ENCODE results near the gene PIP5K1C.
"Not testable (repeated sequence)": the region's sequence is repeated elsewhere in the genome, so short reads cannot be mapped to it uniquely, and the experiment has no call there.

PIP5K1C gene

DNA sequence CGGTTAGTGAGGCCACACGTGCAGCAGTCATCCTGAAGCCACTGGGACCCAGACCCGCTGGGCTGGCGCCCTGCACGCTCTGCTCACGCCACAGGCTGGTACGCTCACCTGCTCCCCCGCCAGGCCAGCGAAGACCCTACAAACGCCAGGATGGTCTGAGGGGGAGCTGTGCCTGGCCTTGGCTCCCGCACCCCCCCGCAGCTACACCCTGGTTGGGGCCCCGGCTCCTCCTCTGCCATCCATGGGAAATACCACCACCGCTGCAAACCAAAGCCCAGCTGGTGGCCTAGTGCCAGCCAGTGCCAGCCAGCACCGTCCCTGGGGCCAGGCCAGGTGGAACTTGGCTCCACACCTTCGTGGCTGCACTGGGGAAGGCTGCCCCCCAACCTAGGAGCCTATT, 50.4 kb downstream of the PIP5K1C start:
- TF ChIP-seq, protein P1, sequence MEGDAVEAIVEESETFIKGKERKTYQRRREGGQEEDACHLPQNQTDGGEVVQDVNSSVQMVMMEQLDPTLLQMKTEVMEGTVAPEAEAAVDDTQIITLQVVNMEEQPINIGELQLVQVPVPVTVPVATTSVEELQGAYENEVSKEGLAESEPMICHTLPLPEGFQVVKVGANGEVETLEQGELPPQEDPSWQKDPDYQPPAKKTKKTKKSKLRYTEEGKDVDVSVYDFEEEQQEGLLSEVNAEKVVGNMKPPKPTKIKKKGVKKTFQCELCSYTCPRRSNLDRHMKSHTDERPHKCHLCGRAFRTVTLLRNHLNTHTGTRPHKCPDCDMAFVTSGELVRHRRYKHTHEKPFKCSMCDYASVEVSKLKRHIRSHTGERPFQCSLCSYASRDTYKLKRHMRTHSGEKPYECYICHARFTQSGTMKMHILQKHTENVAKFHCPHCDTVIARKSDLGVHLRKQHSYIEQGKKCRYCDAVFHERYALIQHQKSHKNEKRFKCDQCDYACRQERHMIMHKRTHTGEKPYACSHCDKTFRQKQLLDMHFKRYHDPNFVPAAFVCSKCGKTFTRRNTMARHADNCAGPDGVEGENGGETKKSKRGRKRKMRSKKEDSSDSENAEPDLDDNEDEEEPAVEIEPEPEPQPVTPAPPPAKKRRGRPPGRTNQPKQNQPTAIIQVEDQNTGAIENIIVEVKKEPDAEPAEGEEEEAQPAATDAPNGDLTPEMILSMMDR (IDR thresholded peaks at IDR 0.05; ENCODE audit: low read depth, low read length): no peak
- no peak for DNase-seq (ENCODE audit: low read depth, low spot score)
- in situ Hi-C loops (cut with HindIII; ENCODE audit: low sequenced_read_pairs): no loop called here

DNA sequence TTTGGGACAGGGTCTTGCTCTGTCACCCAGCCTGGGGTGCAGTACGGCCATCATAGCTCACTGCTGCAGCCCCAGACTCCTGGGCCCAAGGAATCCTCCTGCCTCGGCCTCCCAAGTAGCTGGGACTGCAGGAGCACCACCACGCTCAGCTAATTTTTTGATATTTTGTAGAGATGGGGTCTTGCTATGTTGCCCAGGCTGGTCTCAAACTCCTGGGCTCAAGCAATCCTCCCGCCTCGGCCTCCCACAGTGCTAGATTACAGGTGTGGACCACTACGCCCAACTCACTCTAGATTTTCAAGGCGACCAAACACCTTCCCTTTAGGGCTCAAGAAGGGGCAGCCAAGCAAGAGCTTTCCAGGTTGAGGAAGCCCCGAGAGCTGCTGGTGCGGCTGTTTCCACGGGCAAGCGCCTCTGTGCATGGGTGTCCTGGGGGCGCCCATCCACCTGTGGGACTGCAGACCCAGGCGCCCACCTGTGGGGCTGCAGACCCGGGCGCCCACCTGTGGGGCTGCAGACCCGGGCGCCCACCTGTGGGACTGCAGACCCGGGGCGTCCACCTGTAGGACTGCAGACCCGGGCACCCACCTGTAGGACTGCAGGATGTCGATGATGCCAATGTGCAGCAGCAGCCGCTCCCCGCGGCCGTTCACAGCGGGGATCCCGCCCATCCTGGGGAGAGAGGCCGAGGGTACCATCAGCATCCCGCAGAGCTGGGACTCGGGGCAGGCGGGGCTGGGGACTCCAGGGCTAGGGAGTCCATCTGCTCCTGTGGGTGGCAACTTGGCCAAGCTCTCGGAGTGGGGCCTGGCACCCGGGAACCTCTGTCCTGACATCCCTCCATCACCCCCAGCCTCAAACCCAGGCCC, 52.0 kb downstream of the PIP5K1C start:
- in situ Hi-C loops (cut with HindIII; ENCODE audit: low sequenced_read_pairs): no loop called here
- no peak for DNase-seq (ENCODE audit: low read depth, low spot score)
- TF ChIP-seq, protein P1 (IDR thresholded peaks at IDR 0.05; ENCODE audit: low read depth, low read length): no peak
- no peak overlapping the region for H3K4me3 ChIP-seq (ENCODE audit: low read depth, low read length)

More for the DNA sequence above, 50.4 kb downstream of the PIP5K1C start:
- H3K4me3 ChIP-seq (ENCODE audit: low read depth, low read length): no peak overlapping the region

DNA sequence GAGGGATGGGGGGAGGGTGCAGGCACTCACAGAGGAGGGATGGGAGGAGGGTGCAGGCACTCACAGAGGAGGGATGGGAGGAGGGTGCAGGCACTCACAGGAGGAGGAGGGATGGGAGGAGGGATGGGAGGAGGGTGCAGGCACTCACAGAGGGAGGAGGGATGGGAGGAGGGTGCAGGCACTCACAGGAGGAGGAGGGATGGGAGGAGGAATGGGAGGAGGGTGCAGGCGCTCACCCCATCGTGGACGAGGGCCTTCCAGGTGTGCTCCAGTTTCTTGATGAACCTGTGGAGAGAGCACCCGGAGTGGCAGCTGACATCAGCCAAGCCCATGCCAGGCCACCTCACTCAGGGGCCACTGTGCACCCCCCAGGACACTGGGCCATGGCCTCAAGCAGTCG, 53.2 kb downstream of the PIP5K1C start:
- DNase-seq (ENCODE audit: low read depth, low spot score); in situ Hi-C loops (cut with HindIII; ENCODE audit: low sequenced_read_pairs); H3K4me3 ChIP-seq (ENCODE audit: low read depth, low read length): not testable (repeated sequence)

DNA sequence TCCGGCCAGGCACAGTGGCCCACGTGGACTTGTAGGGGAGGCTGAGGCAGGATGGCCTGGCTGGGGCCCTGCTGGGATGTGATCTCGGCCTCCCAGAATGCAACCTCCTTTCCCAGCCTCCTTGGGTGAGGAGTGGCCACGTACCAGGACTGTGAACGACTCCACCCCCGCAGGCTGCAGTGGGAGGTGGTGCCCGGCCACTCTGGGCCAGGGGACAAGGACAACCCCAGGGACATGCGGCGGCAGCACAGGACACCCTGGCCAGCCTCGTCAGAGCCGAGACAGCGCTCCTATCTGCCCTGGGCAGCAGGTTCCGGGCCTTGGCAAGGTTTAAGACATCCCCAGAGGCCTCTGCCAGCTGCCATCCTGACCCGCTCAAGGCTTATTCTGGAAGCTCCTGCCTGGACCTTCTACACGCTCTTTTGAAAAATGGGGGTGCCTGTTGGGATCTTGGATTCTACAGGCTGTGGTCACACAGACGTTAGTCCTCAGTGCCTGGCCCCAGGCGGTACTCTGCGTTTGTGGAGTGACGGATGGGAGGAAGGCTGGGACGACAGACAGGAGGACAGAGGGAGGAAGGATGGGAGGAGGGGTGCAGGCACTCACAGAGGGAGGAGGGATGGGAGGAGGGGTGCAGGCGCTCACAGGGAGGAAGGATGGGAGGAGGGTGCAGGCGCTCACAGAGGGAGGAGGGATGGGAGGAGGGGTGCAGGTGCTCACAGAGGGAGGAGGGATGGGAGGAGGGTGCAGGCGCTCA, 53.8 kb downstream of the PIP5K1C start:
- TF ChIP-seq, protein P1 (IDR thresholded peaks at IDR 0.05; ENCODE audit: low read depth, low read length): no peak
- H3K4me3 ChIP-seq (ENCODE audit: low read depth, low read length): no peak overlapping the region
- no peak for DNase-seq (ENCODE audit: low read depth, low spot score)
- in situ Hi-C loops (cut with HindIII; ENCODE audit: low sequenced_read_pairs): no loop called here

DNA sequence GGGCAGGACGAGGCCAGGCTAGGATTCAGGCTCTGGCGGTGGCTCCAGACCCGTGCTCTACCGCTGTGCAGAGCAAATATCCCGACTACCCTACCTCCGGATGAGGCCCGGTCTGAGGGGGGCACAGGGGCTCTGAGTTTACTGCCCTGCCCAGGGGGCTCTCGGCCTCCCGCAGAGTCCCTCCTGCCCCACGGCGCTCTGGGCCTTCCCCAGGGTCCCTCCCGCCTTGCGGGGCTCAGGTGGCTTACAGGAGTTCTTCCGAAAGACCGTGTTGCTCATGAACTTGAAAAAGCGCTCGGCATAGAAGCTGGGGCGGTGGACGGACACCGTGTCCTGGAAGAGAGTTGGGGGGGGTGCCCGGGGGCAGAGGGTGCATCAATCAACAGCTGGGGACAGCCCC, 54.5 kb downstream of the PIP5K1C start:
- no peak overlapping the region for H3K4me3 ChIP-seq (ENCODE audit: low read depth, low read length)
- TF ChIP-seq, protein P1 (IDR thresholded peaks at IDR 0.05; ENCODE audit: low read depth, low read length): no peak
- no peak for DNase-seq (ENCODE audit: low read depth, low spot score)
- in situ Hi-C loops (cut with HindIII; ENCODE audit: low sequenced_read_pairs): no loop called here

DNA sequence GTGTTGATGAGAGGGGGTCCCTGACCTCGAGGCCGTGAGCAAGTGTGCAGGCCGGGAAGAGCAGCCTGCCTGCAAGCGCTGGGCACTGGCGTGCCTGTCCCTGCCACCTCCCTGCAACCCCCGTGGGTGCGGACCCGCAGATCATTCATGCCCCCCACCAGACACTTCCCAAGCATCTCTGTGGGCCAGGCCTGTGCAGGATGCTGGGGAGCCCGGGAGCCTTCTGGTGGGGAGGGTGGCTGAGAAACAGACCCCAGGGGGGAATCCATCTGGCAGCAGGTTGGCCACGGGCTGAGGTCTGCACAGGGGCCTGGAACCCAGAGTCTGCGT, 55.2 kb downstream of the PIP5K1C start:
- DNase-seq (ENCODE audit: low read depth, low spot score): no peak
- in situ Hi-C loops (cut with HindIII; ENCODE audit: low sequenced_read_pairs): no loop called here
- TF ChIP-seq, protein P1 (IDR thresholded peaks at IDR 0.05; ENCODE audit: low read depth, low read length): no peak
- H3K4me3 ChIP-seq (ENCODE audit: low read depth, low read length): no peak overlapping the region
